IgD-negative memory B cell (primary cell): ENCODE results near the gene ZCCHC7. TPM values are rescaled to one million over a fixed set of nuclear protein-coding genes. Genes with fewer than 3 reads are reported as not detected.

ENCODE experiments used
- H3K27ac Mint-ChIP-seq, 3 donors: one replicate each; pipeline ENCODE4 v1.8.0; 2020 to 2022; ENCODE audit warnings: mild to moderate bottlenecking in 3 of 3, mixed read lengths in 3 of 3, moderate library complexity in 1 of 3
- H3K27me3 Mint-ChIP-seq: one replicate; pipeline ENCODE4 v1.8.0; 2021; ENCODE audit warnings: mixed read lengths
- H3K36me3 Mint-ChIP-seq: one replicate; pipeline ENCODE4 v1.8.0; 2020; ENCODE audit warnings: mild to moderate bottlenecking, mixed read lengths
- H3K4me1 Mint-ChIP-seq, 3 donors: one replicate each; pipeline ENCODE4 v1.8.0; 2020 to 2022; ENCODE audit warnings: mixed read lengths in 3 of 3, mild to moderate bottlenecking in 1 of 3
- H3K4me3 Mint-ChIP-seq, 4 donors: one replicate each; pipeline ENCODE4 v1.8.0; 2020 to 2022; ENCODE audit warnings: mild to moderate bottlenecking in 4 of 4, mixed read lengths in 4 of 4, moderate library complexity in 3 of 4
- H3K9me3 Mint-ChIP-seq, 3 donors: one replicate each; pipeline ENCODE4 v1.8.0; 2020 to 2021; ENCODE audit warnings: mixed read lengths in 3 of 3, mild to moderate bottlenecking in 1 of 3
- polyA plus RNA-seq: library from polyadenylated mRNA; unstranded; fragments of 300-500 nt; fragmentation: Illumina TruSeq; gene quantifications from one replicate; pipeline ENCODE4 v1.2.3, GENCODE V29; 2021

The ZCCHC7 gene
- polyA plus RNA-seq, 1 donor from 2014 or later: 76.8 TPM

- H3K4me1 Mint-ChIP-seq: peaks cover 31 to 45% (median 43%) of the 10 kb centered on the region in 3 donors
- H3K27ac Mint-ChIP-seq: peak overlapping the region in 1 of 3 donors; percentile 91
- no peaks in the 10 kb centered on the region for H3K27me3 Mint-ChIP-seq
- H3K4me3 Mint-ChIP-seq: peak overlapping the region in 1 of 4 donors; percentile 4
- H3K36me3 Mint-ChIP-seq: peaks cover 17% of the 10 kb centered on the region
- no peaks in the 10 kb centered on the region for H3K9me3 Mint-ChIP-seq
Measured at GRCh38 chr9:37255187-37255586, 134.8 kb downstream of the ZCCHC7 start.

DNA sequence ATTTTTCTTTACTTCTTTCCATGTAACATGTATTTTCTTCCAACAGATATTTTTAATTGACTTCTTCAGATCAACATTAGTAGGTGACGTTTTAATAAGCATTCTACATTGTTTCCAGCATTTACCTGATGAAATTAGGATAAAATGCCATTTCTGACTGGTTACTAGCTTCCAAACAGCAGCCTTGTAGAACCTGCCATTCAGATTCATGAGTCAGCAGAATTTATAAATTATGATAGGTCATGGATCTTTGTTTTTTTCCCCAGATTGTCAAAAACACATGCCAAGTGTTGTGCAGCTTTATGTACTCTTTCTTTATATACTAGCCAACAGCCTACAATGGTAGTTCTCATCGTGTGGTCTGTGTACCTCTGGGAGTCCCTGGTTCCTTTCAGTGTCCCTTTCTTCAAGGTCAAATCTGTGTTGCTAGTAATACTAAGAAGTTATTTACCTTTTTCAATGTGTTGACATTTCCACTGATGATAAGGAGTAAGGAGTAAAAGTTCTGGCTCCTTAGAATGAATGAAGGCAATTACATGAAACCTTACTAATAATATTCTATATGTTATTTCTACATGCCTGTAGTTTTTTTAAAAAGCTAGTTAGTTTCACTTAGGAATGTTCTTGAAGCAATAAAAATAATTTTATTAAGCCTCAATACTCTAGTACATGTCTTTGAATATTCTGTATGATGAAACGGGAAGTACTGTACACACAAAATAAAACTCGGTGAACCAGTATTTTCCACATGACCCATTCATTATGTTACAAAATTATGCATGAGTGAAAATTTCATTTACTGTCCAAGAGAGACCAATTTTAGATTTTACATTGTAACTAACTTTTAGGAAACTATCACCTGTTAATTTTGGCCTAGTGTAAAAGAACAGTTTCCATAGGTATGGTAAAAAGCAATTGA is 135.8 kb downstream of the ZCCHC7 start:
- H3K4me3 Mint-ChIP-seq: peak overlapping the region in 1 of 4 donors; percentile 53
- peaks cover 14% of the 10 kb centered on the region for H3K36me3 Mint-ChIP-seq
- peak overlapping the region in 2 of 3 donors; percentile 16 to 91 for H3K27ac Mint-ChIP-seq
- H3K27me3 Mint-ChIP-seq: no peaks in the 10 kb centered on the region
- peaks cover 30 to 48% (median 43%) of the 10 kb centered on the region in 3 donors for H3K4me1 Mint-ChIP-seq
- H3K9me3 Mint-ChIP-seq: no peaks in the 10 kb centered on the region

DNA sequence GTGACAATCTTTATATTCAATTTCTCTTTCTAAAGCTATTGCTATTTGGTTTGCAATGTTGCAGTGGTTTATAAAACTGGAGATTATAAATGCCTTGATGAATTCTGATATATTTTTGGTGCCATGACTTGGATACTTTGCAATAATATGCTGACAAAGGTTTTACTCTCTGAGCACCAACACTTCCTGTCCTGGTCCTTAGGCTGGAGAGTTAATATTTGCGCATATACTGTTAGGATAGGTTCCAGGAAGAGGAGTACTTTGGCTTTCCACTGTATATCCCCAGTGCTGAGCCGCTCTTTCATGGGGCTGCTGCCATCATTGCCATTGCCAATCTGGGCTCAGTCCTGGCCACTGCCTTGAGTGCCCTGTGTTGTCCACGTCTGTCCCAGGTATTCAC is 139.6 kb downstream of the ZCCHC7 start:
- Mint-ChIP-seq H3K27me3 (no peaks in the 10 kb centered on the region), H3K9me3 (no peaks in the 10 kb centered on the region), H3K27ac (no peak overlapping the region), H3K4me1 (peaks cover 44 to 63% (median 51%) of the 10 kb centered on the region in 3 donors), H3K36me3 (peaks cover 10% of the 10 kb centered on the region), H3K4me3 (peak overlapping the region in 1 of 4 donors; percentile 18)

DNA sequence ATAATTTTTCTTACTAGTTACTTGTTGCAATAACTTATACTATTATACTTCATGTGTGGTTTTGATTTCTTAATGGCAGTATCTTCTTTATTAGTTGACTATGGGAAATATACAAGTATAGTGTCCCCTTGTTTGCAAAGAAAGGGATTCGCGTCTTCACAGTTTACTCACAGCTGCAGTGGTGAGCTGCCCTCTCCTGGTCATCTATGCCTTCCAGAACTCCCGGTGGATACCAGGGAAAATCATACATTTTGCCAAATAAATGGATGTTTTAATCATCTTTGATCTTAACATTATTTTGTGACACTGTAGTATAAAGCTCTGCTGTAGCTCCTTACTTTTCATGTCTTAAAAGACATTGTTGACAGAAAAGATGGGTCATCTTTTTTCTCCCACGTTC is 142.0 kb downstream of the ZCCHC7 start:
- H3K36me3 Mint-ChIP-seq: peaks cover 8% of the 10 kb centered on the region
- peak overlapping the region in 1 of 4 donors; percentile 0 for H3K4me3 Mint-ChIP-seq
- H3K9me3 Mint-ChIP-seq: no peaks in the 10 kb centered on the region
- peaks cover 34 to 51% (median 36%) of the 10 kb centered on the region in 3 donors for H3K4me1 Mint-ChIP-seq
- peak overlapping the region in 1 of 3 donors; percentile 39 for H3K27ac Mint-ChIP-seq
- no peaks in the 10 kb centered on the region for H3K27me3 Mint-ChIP-seq

GRCh38 chr9:37264539-37264938 is 144.2 kb downstream of the ZCCHC7 start:
- peak overlapping the region in 1 of 3 donors; percentile 3 for H3K27ac Mint-ChIP-seq
- H3K4me3 Mint-ChIP-seq: no peak overlapping the region
- H3K4me1 Mint-ChIP-seq: peaks cover 36 to 45% (median 39%) of the 10 kb centered on the region in 3 donors
- H3K27me3 Mint-ChIP-seq: no peaks in the 10 kb centered on the region
- peaks cover 5% of the 10 kb centered on the region for H3K36me3 Mint-ChIP-seq
- H3K9me3 Mint-ChIP-seq: no peaks in the 10 kb centered on the region

GRCh38 chr9:37266630-37267029 is 146.3 kb downstream of the ZCCHC7 start:
- H3K4me3 Mint-ChIP-seq: no peak overlapping the region
- H3K27ac Mint-ChIP-seq: no peak overlapping the region
- H3K4me1 Mint-ChIP-seq: peaks cover 27 to 36% (median 33%) of the 10 kb centered on the region in 3 donors
- no peaks in the 10 kb centered on the region for H3K27me3 Mint-ChIP-seq
- no peaks in the 10 kb centered on the region for H3K9me3 Mint-ChIP-seq
- peaks cover 5% of the 10 kb centered on the region for H3K36me3 Mint-ChIP-seq

DNA sequence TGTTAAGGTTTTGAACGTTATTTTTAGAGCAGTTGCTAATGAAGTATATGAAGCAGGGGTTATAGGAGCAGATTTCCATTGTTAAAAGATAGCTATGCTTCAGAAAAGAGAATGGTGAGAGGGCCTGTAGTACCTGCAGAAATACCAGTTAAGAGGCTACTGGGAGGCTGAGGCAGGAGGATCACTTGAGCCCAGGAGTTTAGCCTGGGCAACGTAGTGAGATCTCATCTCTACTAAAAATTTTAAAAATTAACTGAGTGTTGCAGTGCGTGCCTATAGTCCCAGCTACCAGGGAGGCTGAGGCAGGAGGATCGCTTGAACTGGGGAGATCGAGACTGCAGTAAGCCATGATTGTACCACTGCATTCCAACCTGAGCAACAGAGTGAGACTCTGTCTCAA is 148.8 kb downstream of the ZCCHC7 start:
- peaks cover 5% of the 10 kb centered on the region for H3K36me3 Mint-ChIP-seq
- no peaks in the 10 kb centered on the region for H3K27me3 Mint-ChIP-seq
- peaks cover 21 to 38% (median 23%) of the 10 kb centered on the region in 3 donors for H3K4me1 Mint-ChIP-seq
- H3K27ac Mint-ChIP-seq: peak overlapping the region in 1 of 3 donors; percentile 5
- no peak overlapping the region for H3K4me3 Mint-ChIP-seq
- peaks cover 0 to 2% (median 0%) of the 10 kb centered on the region in 3 donors for H3K9me3 Mint-ChIP-seq

GRCh38 chr9:37271679-37272078 is 151.3 kb downstream of the ZCCHC7 start:
- Mint-ChIP-seq H3K9me3 (peaks cover 0 to 2% (median 1%) of the 10 kb centered on the region in 3 donors), H3K4me3 (no peak overlapping the region), H3K4me1 (peaks cover 13 to 42% (median 19%) of the 10 kb centered on the region in 3 donors), H3K27me3 (no peaks in the 10 kb centered on the region), H3K36me3 (peaks cover 3% of the 10 kb centered on the region), H3K27ac (peak overlapping the region in 1 of 3 donors; percentile 64)

DNA sequence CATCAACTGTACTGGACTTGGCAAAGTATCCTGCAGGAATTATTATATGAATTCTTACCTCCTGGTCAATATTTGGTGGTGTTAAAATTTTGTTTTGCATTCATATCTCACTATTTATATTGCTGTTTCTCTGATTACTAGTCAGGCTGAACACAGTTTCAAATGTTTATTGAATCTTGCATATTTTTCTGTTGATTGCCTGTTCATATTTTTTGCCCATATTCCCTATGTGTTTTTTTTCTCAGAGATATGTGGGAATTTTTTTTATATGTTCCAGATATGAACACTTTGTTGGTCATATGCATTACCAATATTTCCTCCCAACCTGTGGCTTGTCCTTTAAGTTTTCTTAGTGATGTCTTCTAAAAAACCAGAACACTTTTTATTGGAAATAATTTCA is 153.2 kb downstream of the ZCCHC7 start:
- Mint-ChIP-seq H3K27me3 (no peaks in the 10 kb centered on the region), H3K9me3 (peaks cover 0 to 2% (median 1%) of the 10 kb centered on the region in 3 donors), H3K36me3 (peaks cover 4% of the 10 kb centered on the region), H3K4me3 (no peak overlapping the region), H3K4me1 (peaks cover 12 to 41% (median 20%) of the 10 kb centered on the region in 3 donors), H3K27ac (no peak overlapping the region)

GRCh38 chr9:37281541-37281940 is 161.2 kb downstream of the ZCCHC7 start:
- H3K36me3 Mint-ChIP-seq: peaks cover 6% of the 10 kb centered on the region
- H3K4me3 Mint-ChIP-seq: peak overlapping the region in 1 of 4 donors; percentile 48
- peaks cover 0 to 1% (median 0%) of the 10 kb centered on the region in 3 donors for H3K9me3 Mint-ChIP-seq
- peaks cover 27 to 35% (median 32%) of the 10 kb centered on the region in 3 donors for H3K4me1 Mint-ChIP-seq
- H3K27ac Mint-ChIP-seq: peak overlapping the region; percentile 40 to 83 (median 75)
- no peaks in the 10 kb centered on the region for H3K27me3 Mint-ChIP-seq

DNA sequence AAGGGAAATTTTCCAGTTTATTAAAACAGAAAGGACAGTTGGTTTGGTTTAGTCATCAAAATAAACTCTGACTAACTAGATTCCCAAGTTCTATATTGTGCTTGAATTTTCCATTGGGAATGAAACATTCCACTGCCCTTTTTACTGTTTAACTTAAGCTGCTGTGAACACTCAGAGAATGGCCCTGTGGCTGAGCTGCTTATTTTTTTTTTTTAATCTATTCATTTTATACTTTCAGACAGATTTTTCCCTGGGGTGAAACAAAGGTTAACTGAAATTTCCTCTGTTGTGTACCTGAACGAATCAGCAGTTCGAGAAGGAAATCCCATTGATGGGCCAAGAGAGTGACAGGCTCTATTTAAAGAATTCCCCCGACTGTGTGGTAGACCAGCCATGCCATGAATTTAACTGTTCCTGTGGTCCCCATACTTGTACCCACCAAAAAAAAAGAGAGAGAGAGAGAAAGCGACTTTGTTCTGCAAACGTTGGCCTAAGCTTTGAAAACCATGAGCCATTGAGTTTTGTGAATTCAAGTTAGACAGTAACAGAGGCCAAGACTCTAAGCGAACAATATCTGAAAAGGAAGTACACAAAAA is 163.5 kb downstream of the ZCCHC7 start:
- peaks cover 0 to 1% (median 0%) of the 10 kb centered on the region in 3 donors for H3K9me3 Mint-ChIP-seq
- peaks cover 3% of the 10 kb centered on the region for H3K36me3 Mint-ChIP-seq
- H3K4me3 Mint-ChIP-seq: peak overlapping the region; percentile 74 to 89 (median 82)
- H3K27me3 Mint-ChIP-seq: no peaks in the 10 kb centered on the region
- peak overlapping the region; percentile 72 to 94 (median 86) for H3K27ac Mint-ChIP-seq
- peaks cover 38 to 46% (median 43%) of the 10 kb centered on the region in 3 donors for H3K4me1 Mint-ChIP-seq

- Mint-ChIP-seq H3K27ac (peak overlapping the region in 2 of 3 donors; percentile 74 to 86), H3K9me3 (peaks cover 0 to 1% (median 0%) of the 10 kb centered on the region in 3 donors), H3K27me3 (no peaks in the 10 kb centered on the region), H3K4me1 (peaks cover 44 to 52% (median 51%) of the 10 kb centered on the region in 3 donors), H3K36me3 (peaks cover 6% of the 10 kb centered on the region), H3K4me3 (peak overlapping the region in 3 of 4 donors; percentile 81 to 85 (median 84))
Measured at GRCh38 chr9:37284636-37285035, 164.3 kb downstream of the ZCCHC7 start.

DNA sequence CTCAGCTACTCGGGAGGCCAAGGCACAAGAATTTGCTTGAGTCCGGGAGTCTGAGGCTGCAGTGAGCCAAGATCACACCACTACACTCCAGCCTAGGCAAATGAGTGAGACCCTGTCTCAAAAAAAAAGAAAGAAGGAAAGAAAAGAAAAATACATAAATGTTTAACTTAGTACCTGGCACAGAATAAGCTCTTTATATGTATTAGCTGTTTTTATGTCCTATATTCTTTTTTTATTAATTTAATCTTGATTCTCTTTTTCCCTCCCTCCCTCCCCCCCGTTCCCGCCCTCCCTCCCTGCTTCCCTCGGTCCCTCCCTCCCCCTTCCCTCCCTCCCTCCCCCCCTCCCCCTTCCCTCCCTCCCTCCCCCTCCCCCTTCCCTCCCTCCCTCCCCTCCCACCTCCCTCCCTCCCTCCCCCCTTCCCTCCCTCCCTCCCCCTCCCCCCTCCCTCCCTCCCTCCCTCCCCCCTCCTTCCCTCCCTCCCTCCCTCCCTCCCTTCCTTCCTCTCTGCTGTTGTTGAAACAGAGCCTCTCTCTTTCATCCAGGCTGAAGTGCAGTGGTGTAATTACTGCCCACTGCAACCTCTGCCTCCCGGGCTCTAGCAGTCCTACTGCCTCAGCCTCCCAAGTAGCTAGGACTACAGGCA is 166.3 kb downstream of the ZCCHC7 start:
- H3K4me3 Mint-ChIP-seq: peak overlapping the region in 2 of 4 donors; percentile 73 to 76
- H3K9me3 Mint-ChIP-seq: no peaks in the 10 kb centered on the region
- peak overlapping the region in 2 of 3 donors; percentile 59 to 82 for H3K27ac Mint-ChIP-seq
- H3K36me3 Mint-ChIP-seq: peaks cover 4% of the 10 kb centered on the region
- H3K4me1 Mint-ChIP-seq: peaks cover 50 to 57% (median 52%) of the 10 kb centered on the region in 3 donors
- H3K27me3 Mint-ChIP-seq: no peaks in the 10 kb centered on the region

- Mint-ChIP-seq H3K27ac (peak overlapping the region in 2 of 3 donors; percentile 59 to 82), H3K4me1 (peaks cover 49 to 57% (median 52%) of the 10 kb centered on the region in 3 donors), H3K4me3 (peak overlapping the region in 2 of 4 donors; percentile 73 to 76), H3K36me3 (peaks cover 4% of the 10 kb centered on the region), H3K9me3 (no peaks in the 10 kb centered on the region), H3K27me3 (no peaks in the 10 kb centered on the region)
Measured at GRCh38 chr9:37287317-37287716, 166.9 kb downstream of the ZCCHC7 start.
